Suprapubic skin (tissue), 4 donors: ENCODE results near the gene TECPR2. TPM values are rescaled to one million over a fixed set of nuclear protein-coding genes. Genes with fewer than 3 reads are reported as not detected.

Experiments used
- DNase-seq, 2 donors: peaks; one replicate each; pipeline ENCODE4 v3.0.0-alpha.2; 2019; ENCODE audit warnings: low spot score in 2 of 2
- H3K27ac ChIP-seq: fragments of 200-600 bp; sonication (generic); one replicate; pipeline ENCODE4 v1.5.1; 2019
- H3K27me3 ChIP-seq: fragments of 200-600 bp; sonication (generic); one replicate; pipeline ENCODE4 v1.5.1; 2019
- H3K36me3 ChIP-seq: fragments of 200-600 bp; sonication (generic); one replicate; pipeline ENCODE4 v1.5.1; 2019
- H3K4me1 ChIP-seq: fragments of 200-600 bp; sonication (generic); one replicate; pipeline ENCODE4 v1.5.1; 2019
- H3K4me3 ChIP-seq: fragments of 200-600 bp; sonication (generic); one replicate; pipeline ENCODE4 v1.5.1; 2019; ENCODE audit warnings: mild to moderate bottlenecking
- H3K9me3 ChIP-seq: fragments of 200-600 bp; sonication (generic); one replicate; pipeline ENCODE4 v1.5.1; 2019
- EP300 ChIP-seq: sonication (generic); formaldehyde crosslinking; IDR thresholded peaks from one replicate; pipeline ENCODE4 v1.6.1; 2017; ENCODE audit warnings: antibody characterized with exemption
- POLR2A ChIP-seq, 2 donors: fragments of 450-650 bp; IDR thresholded peaks; one replicate each; pipeline ENCODE4 v1.6.1; 2017; ENCODE audit warnings: antibody characterized with exemption in 2 of 2, mild to moderate bottlenecking in 2 of 2, moderate library complexity in 2 of 2
- POLR2AphosphoS5 ChIP-seq, 3 donors: sonication (generic); formaldehyde crosslinking; IDR thresholded peaks; one replicate each; pipeline ENCODE4 v1.6.1; 2017; ENCODE audit warnings: antibody characterized with exemption in 3 of 3
- WGBS: methylation state at CpG from one replicate; pipeline ENCODE4 v1.1.5; 2018; 5-methylcytosine and 5-hydroxymethylcytosine counted together
- total RNA-seq, 4 donors: library from RNA; depleted of rRNA; stranded (reverse); fragments of >200 nt; gene quantifications; one replicate each; pipeline ENCODE4 v1.1.0, GENCODE V29; 2016
- TF ChIP-seq, protein P1 (sequence below), 2 donors: fragments of 200-600 bp in 1 of 2; fragments of 450-650 bp in 1 of 2; sonication (generic) in 1 of 2; IDR thresholded peaks; one replicate each; pipeline ENCODE4 v1.5.1; 2016 to 2019; ENCODE audit warnings: antibody characterized with exemption in 2 of 2, mild to moderate bottlenecking in 1 of 2, moderate library complexity in 1 of 2

Gene TECPR2
- total RNA-seq, 4 donors from 2014 or later, result 12.1 to 22.6 (median 16.8) TPM

GRCh38 chr14:102513899-102514772 lies 151.4 kb downstream of the TECPR2 start:
- Histone ChIP-seq H3K27me3 (no peaks in the 10 kb centered on the region), H3K36me3 (no peaks in the 10 kb centered on the region), H3K27ac (no peak overlapping the region), H3K4me1 (peaks cover 26% of the 10 kb centered on the region), H3K9me3 (no peaks in the 10 kb centered on the region), H3K4me3 (no peak overlapping the region)
- 83% methylated on average over 17 of the region's 21 CpGs for WGBS
- TF ChIP-seq EP300, result no peak
- TF ChIP-seq, protein P1, sequence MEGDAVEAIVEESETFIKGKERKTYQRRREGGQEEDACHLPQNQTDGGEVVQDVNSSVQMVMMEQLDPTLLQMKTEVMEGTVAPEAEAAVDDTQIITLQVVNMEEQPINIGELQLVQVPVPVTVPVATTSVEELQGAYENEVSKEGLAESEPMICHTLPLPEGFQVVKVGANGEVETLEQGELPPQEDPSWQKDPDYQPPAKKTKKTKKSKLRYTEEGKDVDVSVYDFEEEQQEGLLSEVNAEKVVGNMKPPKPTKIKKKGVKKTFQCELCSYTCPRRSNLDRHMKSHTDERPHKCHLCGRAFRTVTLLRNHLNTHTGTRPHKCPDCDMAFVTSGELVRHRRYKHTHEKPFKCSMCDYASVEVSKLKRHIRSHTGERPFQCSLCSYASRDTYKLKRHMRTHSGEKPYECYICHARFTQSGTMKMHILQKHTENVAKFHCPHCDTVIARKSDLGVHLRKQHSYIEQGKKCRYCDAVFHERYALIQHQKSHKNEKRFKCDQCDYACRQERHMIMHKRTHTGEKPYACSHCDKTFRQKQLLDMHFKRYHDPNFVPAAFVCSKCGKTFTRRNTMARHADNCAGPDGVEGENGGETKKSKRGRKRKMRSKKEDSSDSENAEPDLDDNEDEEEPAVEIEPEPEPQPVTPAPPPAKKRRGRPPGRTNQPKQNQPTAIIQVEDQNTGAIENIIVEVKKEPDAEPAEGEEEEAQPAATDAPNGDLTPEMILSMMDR (IDR thresholded peaks at IDR 0.05), result no peak
- no peak for TF ChIP-seq POLR2A (IDR thresholded peaks at IDR 0.05)
- no peak for TF ChIP-seq POLR2AphosphoS5 (IDR thresholded peaks at IDR 0.05)
- DNase-seq, result no peak

DNA sequence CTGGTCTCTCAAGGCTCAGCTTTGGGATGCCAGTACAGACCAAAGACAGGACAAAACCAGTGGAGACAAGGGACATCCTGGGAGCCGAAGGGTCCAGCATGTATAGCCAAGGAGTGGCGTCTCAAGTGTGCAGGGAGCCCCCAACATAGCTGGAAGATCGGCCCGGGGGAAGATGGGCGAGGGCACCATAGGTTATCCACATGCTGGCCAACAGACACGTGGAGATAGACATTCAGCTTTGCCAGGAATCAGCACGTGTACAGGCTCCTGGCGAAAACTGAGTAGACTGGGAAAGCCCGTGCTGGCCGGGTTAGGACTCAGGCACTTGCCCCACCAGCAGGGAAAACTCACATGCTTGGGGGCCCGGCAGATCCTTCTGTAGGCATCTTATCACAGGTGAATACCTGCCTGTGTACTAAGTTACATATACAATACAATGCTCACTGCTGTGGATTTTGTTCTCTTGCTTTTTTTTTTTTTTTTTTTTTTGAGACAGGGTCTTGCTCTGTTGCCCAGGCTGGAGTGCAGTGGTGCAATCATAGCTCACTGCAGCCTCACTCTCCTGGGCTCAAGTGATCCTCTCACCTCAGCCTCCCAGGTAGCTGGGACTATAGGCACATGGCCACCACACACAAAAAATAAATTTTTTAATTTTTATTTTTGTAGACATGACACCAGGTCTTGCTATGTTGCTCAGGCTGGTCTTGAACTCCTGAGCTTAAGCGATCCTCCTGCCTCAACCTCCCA lies 152.4 kb downstream of the TECPR2 start:
- H3K4me3 ChIP-seq, result no peak overlapping the region

GRCh38 chr14:102516531-102517391 lies 154.0 kb downstream of the TECPR2 start:
- WGBS, result 4% methylated on average over 19 of the region's 95 CpGs
- DNase-seq, result peak in 1 of 2 donors; percentile 68
- Histone ChIP-seq H3K27me3 (no peaks in the 10 kb centered on the region), H3K4me3 (peak overlapping the region; percentile 74), H3K36me3 (no peaks in the 10 kb centered on the region), H3K9me3 (no peaks in the 10 kb centered on the region), H3K4me1 (peaks cover 12% of the 10 kb centered on the region), H3K27ac (peak overlapping the region; percentile 78)
- no peak for TF ChIP-seq POLR2AphosphoS5 (IDR thresholded peaks at IDR 0.05)
- TF ChIP-seq, protein P1 (IDR thresholded peaks at IDR 0.05), result peak; percentile 93 to 95

More for the DNA sequence above, 152.4 kb downstream of the TECPR2 start:
- TF ChIP-seq POLR2AphosphoS5 (IDR thresholded peaks at IDR 0.05) (no peak), POLR2A (IDR thresholded peaks at IDR 0.05) (no peak), EP300 (no peak)
- TF ChIP-seq, protein P1 (IDR thresholded peaks at IDR 0.05), result no peak
- WGBS, result 83% methylated on average over 10 of the region's 12 CpGs
- H3K27me3 ChIP-seq, result no peaks in the 10 kb centered on the region
- H3K27ac ChIP-seq, result no peak overlapping the region
- no peaks in the 10 kb centered on the region for H3K36me3 ChIP-seq
- no peaks in the 10 kb centered on the region for H3K9me3 ChIP-seq
- H3K4me1 ChIP-seq, result peaks cover 22% of the 10 kb centered on the region
- DNase-seq, result no peak

GRCh38 chr14:102517392-102518062 lies 154.8 kb downstream of the TECPR2 start:
- Histone ChIP-seq H3K36me3 (no peaks in the 10 kb centered on the region), H3K27ac (peak overlapping the region; percentile 78), H3K9me3 (no peaks in the 10 kb centered on the region), H3K4me1 (peaks cover 12% of the 10 kb centered on the region), H3K27me3 (no peaks in the 10 kb centered on the region), H3K4me3 (peak overlapping the region; percentile 74)
- peak in 1 of 2 donors; percentile 76 for DNase-seq
- TF ChIP-seq EP300 (no peak), POLR2AphosphoS5 (IDR thresholded peaks at IDR 0.05) (no peak), POLR2A (IDR thresholded peaks at IDR 0.05) (no peak)
- TF ChIP-seq, protein P1 (IDR thresholded peaks at IDR 0.05), result no peak
- WGBS, result 28% methylated on average over 16 of the region's 37 CpGs
